Amygdala (tissue), 56 donors: Measurements from ENCODE around the gene IL11RA.

Experiments used
- DNase-seq, 56 donors: peaks; one replicate each; lab custom pipeline; 2025; lab: John Stamatoyannopoulos, UW

IL11RA gene

GRCh38 chr9:34675869-34676268 lies 23.9 kb downstream of the IL11RA start:
- no peak for DNase-seq

- DNase-seq, result no peak
Measured at GRCh38 chr9:34684145-34684544, 32.2 kb downstream of the IL11RA start.

GRCh38 chr9:34684816-34685215 lies 32.8 kb downstream of the IL11RA start:
- no peak for DNase-seq

GRCh38 chr9:34685591-34685990 lies 33.6 kb downstream of the IL11RA start:
- DNase-seq, result no peak

GRCh38 chr9:34686231-34686630 lies 34.2 kb downstream of the IL11RA start:
- DNase-seq, result no peak

GRCh38 chr9:34686732-34687131 lies 34.7 kb downstream of the IL11RA start:
- no peak for DNase-seq

- no peak for DNase-seq
Measured at GRCh38 chr9:34687276-34688030, 35.5 kb downstream of the IL11RA start.

GRCh38 chr9:34688329-34689115 lies 36.5 kb downstream of the IL11RA start:
- DNase-seq, result no peak

GRCh38 chr9:34689116-34689470 lies 37.1 kb downstream of the IL11RA start:
- no peak for DNase-seq

- DNase-seq, result no peak
Measured at GRCh38 chr9:34689512-34689911, 37.5 kb downstream of the IL11RA start.

GRCh38 chr9:34690983-34691935 lies 39.3 kb downstream of the IL11RA start, which contains the start of gene CCL19:
CCL19 (minus strand) TSS chr9:34691276; CDS start chr9:34691139, 137 bp downstream.
- no peak for DNase-seq

- no peak for DNase-seq
Measured at GRCh38 chr9:34691936-34692315, 39.9 kb downstream of the IL11RA start.

- DNase-seq, result no peak
Measured at GRCh38 chr9:34693560-34693959, 41.6 kb downstream of the IL11RA start.

- no peak for DNase-seq
Measured at GRCh38 chr9:34694811-34695210, 42.8 kb downstream of the IL11RA start.

- peak in 47 of 56 donors; percentile 15 to 75 (median 45) for DNase-seq
Measured at GRCh38 chr9:34701023-34701768, 49.2 kb downstream of the IL11RA start.

GRCh38 chr9:34701769-34702736 lies 50.1 kb downstream of the IL11RA start:
- DNase-seq, result peak in 55 of 56 donors; percentile 6 to 90 (median 62)

- no peak for DNase-seq
Measured at GRCh38 chr9:34707130-34707529, 55.1 kb downstream of the IL11RA start.

GRCh38 chr9:34709196-34709978 lies 57.4 kb downstream of the IL11RA start:
- no peak for DNase-seq
